ENCODE results near the gene ZNF324.

DNA sequence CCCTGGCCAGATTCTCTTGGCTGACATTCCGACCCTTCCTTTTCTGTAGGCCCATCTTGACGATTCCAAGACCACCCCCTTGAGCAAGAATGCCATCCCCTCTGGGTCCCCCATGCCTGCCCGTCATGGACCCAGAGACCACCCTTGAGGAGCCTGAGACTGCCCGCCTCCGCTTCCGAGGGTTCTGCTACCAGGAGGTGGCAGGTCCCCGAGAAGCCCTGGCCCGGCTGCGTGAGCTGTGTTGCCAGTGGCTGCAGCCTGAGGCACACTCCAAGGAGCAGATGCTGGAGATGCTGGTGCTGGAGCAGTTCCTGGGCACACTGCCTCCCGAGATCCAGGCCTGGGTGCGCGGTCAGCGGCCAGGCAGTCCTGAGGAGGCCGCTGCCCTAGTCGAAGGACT is 10.2 kb downstream of the ZNF324 start:
- TF ChIP-seq, protein P1, sequence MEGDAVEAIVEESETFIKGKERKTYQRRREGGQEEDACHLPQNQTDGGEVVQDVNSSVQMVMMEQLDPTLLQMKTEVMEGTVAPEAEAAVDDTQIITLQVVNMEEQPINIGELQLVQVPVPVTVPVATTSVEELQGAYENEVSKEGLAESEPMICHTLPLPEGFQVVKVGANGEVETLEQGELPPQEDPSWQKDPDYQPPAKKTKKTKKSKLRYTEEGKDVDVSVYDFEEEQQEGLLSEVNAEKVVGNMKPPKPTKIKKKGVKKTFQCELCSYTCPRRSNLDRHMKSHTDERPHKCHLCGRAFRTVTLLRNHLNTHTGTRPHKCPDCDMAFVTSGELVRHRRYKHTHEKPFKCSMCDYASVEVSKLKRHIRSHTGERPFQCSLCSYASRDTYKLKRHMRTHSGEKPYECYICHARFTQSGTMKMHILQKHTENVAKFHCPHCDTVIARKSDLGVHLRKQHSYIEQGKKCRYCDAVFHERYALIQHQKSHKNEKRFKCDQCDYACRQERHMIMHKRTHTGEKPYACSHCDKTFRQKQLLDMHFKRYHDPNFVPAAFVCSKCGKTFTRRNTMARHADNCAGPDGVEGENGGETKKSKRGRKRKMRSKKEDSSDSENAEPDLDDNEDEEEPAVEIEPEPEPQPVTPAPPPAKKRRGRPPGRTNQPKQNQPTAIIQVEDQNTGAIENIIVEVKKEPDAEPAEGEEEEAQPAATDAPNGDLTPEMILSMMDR (IDR thresholded peaks at IDR 0.05) = no peak
- TF ChIP-seq POLR2A (IDR thresholded peaks at IDR 0.05) = no peak
